ENCODE data around the gene CLDN14. TPM values are rescaled to one million over a fixed set of nuclear protein-coding genes. Genes with fewer than 3 reads are reported as not detected.

Gene CLDN14
- total and polyA plus RNA-seq, 2 experiments from 2014 or later = not detected

GRCh38 chr21:36471254-36471723, 8.6 kb downstream of the CLDN14 start:
- Mint-ChIP-seq H3K27me3 (ENCODE audit: insufficient read depth, low read depth, poor library complexity) (peaks cover 4% of the 10 kb centered on the region), H3K4me1 (peaks cover 11% of the 10 kb centered on the region), H3K27ac (peak overlapping the region; percentile 75; the same call in 1 of the 2 replicates), H3K9me3 (peaks cover 2% of the 10 kb centered on the region), H3K4me3 (no peak overlapping the region), H3K36me3 (ENCODE audit: low read depth) (no peaks in the 10 kb centered on the region)
- H3K27me3 ChIP-seq (ENCODE audit: insufficient read depth) = no peaks in the 10 kb centered on the region
- H3K4me2 ChIP-seq = no peak overlapping the region
- H3K79me2 ChIP-seq (replicated peaks; ENCODE audit: insufficient read depth) = no peaks in the 10 kb centered on the region
- no peak overlapping the region for H3K27ac ChIP-seq (ENCODE audit: low read depth)
- H3K9me2 ChIP-seq (ENCODE audit: insufficient read depth) = no peaks in the 10 kb centered on the region; the same call in 1 of the 2 replicates
- ATAC-seq (no peak), DNase-seq (ENCODE audit: low spot score) (no peak)
- H3K4me3 ChIP-seq = no peak overlapping the region
- no peaks in the 10 kb centered on the region for H4K20me1 ChIP-seq (replicated peaks; ENCODE audit: insufficient read depth)
- no peaks in the 10 kb centered on the region for H3K36me3 ChIP-seq (ENCODE audit: insufficient read depth)
- no peaks in the 10 kb centered on the region for H3K4me1 ChIP-seq (ENCODE audit: insufficient read depth)
- TF ChIP-seq EZH2phosphoT487 (IDR thresholded peaks at IDR 0.05; ENCODE audit: unreplicated experiment) (no peak), POLR2AphosphoS5 (IDR thresholded peaks at IDR 0.05; ENCODE audit: low read depth) (no peak), ZNF114 (CRISPR knock-in tag; IDR thresholded peaks at IDR 0.05) (no peak), JUNB (IDR thresholded peaks at IDR 0.05; ENCODE audit: unreplicated experiment) (no peak), STAT1 (IDR thresholded peaks at IDR 0.05; ENCODE audit: unreplicated experiment) (no peak), EZH2 (IDR thresholded peaks at IDR 0.05; ENCODE audit: low read depth, unreplicated experiment) (no peak), REST (IDR thresholded peaks at IDR 0.05; ENCODE audit: unreplicated experiment) (no peak), ZNF462 (CRISPR knock-in tag; IDR thresholded peaks at IDR 0.05) (no peak), NANOG (IDR thresholded peaks at IDR 0.05; ENCODE audit: borderline replicate concordance) (no peak), CREB1 (CRISPR knock-in tag; IDR thresholded peaks at IDR 0.05; ENCODE audit: low read depth) (no peak), ZNF331 (CRISPR knock-in tag; IDR thresholded peaks at IDR 0.05; ENCODE audit: low read depth) (no peak), CTCF (conservative IDR thresholded peaks at IDR 0.05; ENCODE audit: low read depth in 2 of 2) (no peak), ETS1 (IDR thresholded peaks at IDR 0.05) (no peak)
- H2AFZ ChIP-seq = peak overlapping the region; percentile 12; the same call in 1 of the 2 replicates
- no peaks in the 10 kb centered on the region for H3F3A ChIP-seq (replicated peaks; ENCODE audit: low read depth)
